ENCODE data around the gene FRMD4A. TPM values are rescaled to one million over a fixed set of nuclear protein-coding genes. Genes with fewer than 3 reads are reported as not detected.

Gene FRMD4A
- total RNA-seq, 2 experiments from 2014 or later, result 0.25 TPM; not detected in 1

- Mint-ChIP-seq H3K27ac (no peak overlapping the region), H3K4me3 (no peak overlapping the region), H3K9me3 (no peaks in the 10 kb centered on the region), H3K36me3 (ENCODE audit: low read depth) (peaks cover 12% of the 10 kb centered on the region), H3K27me3 (no peaks in the 10 kb centered on the region), H3K4me1 (no peaks in the 10 kb centered on the region)
- ChIA-PET POLR2A (interaction anchor here (0.6 kb wide), 1 partner anchor 8 kb away, joined by 3 read pairs; no protein-coding TSS in a partner anchor), CTCF (interaction anchor here (1.0 kb wide), 1 partner anchor 42 kb away, joined by 4 read pairs; the partner anchor contains the start of gene PRPF18)
- no peak for DNase-seq
Measured at GRCh38 chr10:13628661-13629060, 702.1 kb downstream of the FRMD4A start.

- H3K9me3 Mint-ChIP-seq, result no peaks in the 10 kb centered on the region
- no peak overlapping the region for H3K4me3 Mint-ChIP-seq
- DNase-seq, result no peak
- CTCF ChIA-PET, result no interaction called here
- H3K4me1 Mint-ChIP-seq, result no peaks in the 10 kb centered on the region
- no peak overlapping the region for H3K27ac Mint-ChIP-seq
- H3K27me3 Mint-ChIP-seq, result no peaks in the 10 kb centered on the region
- POLR2A ChIA-PET, result no interaction called here
- H3K36me3 Mint-ChIP-seq (ENCODE audit: low read depth), result peaks cover 9% of the 10 kb centered on the region
Measured at GRCh38 chr10:13627459-13628310, 703.0 kb downstream of the FRMD4A start.

DNA sequence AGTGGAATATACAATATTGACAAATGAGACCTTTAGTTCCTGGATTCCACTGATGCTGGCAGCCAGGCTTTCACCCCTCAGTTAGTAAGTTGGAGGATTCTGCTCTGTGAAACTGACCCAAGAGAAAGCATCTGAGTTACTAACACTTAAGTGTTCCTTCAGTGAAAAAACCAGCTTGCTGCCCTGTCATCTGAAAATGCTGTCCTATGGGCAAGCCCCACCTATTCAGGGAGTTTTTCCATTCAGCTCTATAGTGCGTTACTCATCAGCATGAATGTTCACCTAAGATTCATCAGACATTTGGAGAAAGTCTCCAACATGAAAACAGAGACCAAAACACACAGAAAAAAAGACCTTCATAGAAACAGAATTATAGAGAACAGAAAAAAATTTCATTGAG lies 706.1 kb downstream of the FRMD4A start:
- no peak for DNase-seq
- H3K4me3 Mint-ChIP-seq, result no peak overlapping the region
- POLR2A ChIA-PET, result no interaction called here
- no peaks in the 10 kb centered on the region for H3K4me1 Mint-ChIP-seq
- no peaks in the 10 kb centered on the region for H3K36me3 Mint-ChIP-seq (ENCODE audit: low read depth)
- H3K27me3 Mint-ChIP-seq, result no peaks in the 10 kb centered on the region
- CTCF ChIA-PET, result no interaction called here
- no peak overlapping the region for H3K27ac Mint-ChIP-seq
- no peaks in the 10 kb centered on the region for H3K9me3 Mint-ChIP-seq

DNA sequence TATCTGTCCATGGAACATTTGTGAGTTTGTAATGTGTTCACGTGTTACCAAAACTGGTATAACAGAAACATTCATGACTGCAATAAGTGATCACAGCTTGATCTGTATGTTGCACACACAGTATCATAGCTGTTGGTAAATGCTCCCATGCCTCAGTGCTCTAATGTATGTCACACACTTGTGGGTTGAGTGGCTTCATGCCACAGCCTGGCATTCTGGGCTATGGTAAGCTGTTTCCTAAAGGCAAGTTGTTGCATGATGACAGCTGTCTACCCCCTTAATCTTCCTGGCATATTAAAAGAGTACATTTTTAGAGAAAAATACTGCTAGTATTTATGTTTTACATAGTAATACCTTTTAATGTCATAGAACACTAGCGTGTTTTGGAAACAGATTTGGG lies 708.8 kb downstream of the FRMD4A start:
- Mint-ChIP-seq H3K4me3 (no peak overlapping the region), H3K27ac (no peak overlapping the region), H3K36me3 (ENCODE audit: low read depth) (peaks cover 10% of the 10 kb centered on the region), H3K4me1 (no peaks in the 10 kb centered on the region), H3K27me3 (no peaks in the 10 kb centered on the region), H3K9me3 (no peaks in the 10 kb centered on the region)
- no peak for DNase-seq
- ChIA-PET POLR2A (no interaction called here), CTCF (no interaction called here)

DNA sequence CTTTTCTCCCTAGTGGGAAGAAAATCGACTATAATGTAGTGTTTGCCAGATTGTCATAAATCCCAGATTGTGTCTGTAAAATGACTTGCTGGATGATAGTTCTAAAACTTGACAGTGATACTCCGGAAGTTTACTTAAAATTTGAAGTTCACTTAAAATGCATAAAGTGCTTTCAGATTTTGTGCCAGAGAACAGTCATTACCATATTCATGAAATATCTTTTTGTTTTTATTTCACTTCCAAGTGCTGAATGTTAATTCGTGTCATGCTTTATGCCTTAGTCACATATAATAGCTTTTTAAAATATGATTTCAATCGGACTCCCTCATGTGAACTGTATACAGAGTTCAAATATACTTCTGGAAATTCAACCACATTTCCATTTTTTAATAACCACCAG lies 713.6 kb downstream of the FRMD4A start:
- Mint-ChIP-seq H3K27ac (no peak overlapping the region), H3K4me1 (no peaks in the 10 kb centered on the region), H3K4me3 (no peak overlapping the region), H3K9me3 (no peaks in the 10 kb centered on the region), H3K27me3 (no peaks in the 10 kb centered on the region), H3K36me3 (ENCODE audit: low read depth) (peaks cover 27% of the 10 kb centered on the region)
- ChIA-PET POLR2A (no interaction called here), CTCF (interaction anchor here (0.6 kb wide), 1 partner anchor 599 kb away, joined by 4 read pairs; no protein-coding TSS in a partner anchor)
- no peak for DNase-seq

- ChIA-PET CTCF (no interaction called here), POLR2A (no interaction called here)
- H3K36me3 Mint-ChIP-seq (ENCODE audit: low read depth), result peaks cover 35% of the 10 kb centered on the region
- H3K9me3 Mint-ChIP-seq, result no peaks in the 10 kb centered on the region
- no peaks in the 10 kb centered on the region for H3K4me1 Mint-ChIP-seq
- no peak overlapping the region for H3K4me3 Mint-ChIP-seq
- no peak overlapping the region for H3K27ac Mint-ChIP-seq
- no peaks in the 10 kb centered on the region for H3K27me3 Mint-ChIP-seq
- no peak for DNase-seq
Measured at GRCh38 chr10:13615650-13616300, 714.9 kb downstream of the FRMD4A start.

GRCh38 chr10:13614530-13615332 lies 716.0 kb downstream of the FRMD4A start:
- H3K27ac Mint-ChIP-seq, result no peak overlapping the region
- no peaks in the 10 kb centered on the region for H3K4me1 Mint-ChIP-seq
- H3K9me3 Mint-ChIP-seq, result no peaks in the 10 kb centered on the region
- DNase-seq, result no peak
- peaks cover 41% of the 10 kb centered on the region for H3K36me3 Mint-ChIP-seq (ENCODE audit: low read depth)
- CTCF ChIA-PET, result interaction anchor here (0.6 to 1.0 kb wide), 2 partner anchors 15 to 715 kb away, joined by 3 read pairs; no protein-coding TSS in a partner anchor
- POLR2A ChIA-PET, result no interaction called here
- no peaks in the 10 kb centered on the region for H3K27me3 Mint-ChIP-seq
- no peak overlapping the region for H3K4me3 Mint-ChIP-seq

DNA sequence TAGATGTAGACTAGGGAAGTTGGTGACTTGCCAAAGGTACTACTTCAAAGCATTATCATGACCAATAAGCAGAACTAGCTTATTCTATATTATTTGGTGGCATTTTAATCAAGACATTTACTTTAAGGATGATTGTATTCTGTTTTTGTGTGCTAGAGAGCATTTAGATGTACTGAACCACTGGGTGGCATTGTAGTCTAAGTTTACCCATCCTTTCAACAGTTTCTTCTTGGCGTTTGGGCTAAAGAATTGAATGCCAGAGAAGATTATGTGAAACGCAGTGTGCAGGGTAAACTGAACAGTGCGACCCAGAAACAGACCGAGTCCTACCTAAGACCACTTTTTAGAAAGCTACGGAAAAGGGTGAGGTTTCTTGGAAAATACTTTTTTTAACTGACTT lies 717.2 kb downstream of the FRMD4A start:
- Mint-ChIP-seq H3K36me3 (ENCODE audit: low read depth) (peaks cover 42% of the 10 kb centered on the region), H3K4me3 (no peak overlapping the region), H3K9me3 (no peaks in the 10 kb centered on the region), H3K4me1 (no peaks in the 10 kb centered on the region), H3K27ac (no peak overlapping the region), H3K27me3 (no peaks in the 10 kb centered on the region)
- no peak for DNase-seq
- ChIA-PET CTCF (interaction anchor here (1.0 kb wide), 1 partner anchor 14 kb away, joined by 3 read pairs; no protein-coding TSS in a partner anchor), POLR2A (interaction anchor here (0.6 kb wide), 1 partner anchor 232 kb away, joined by 3 read pairs; no protein-coding TSS in a partner anchor)

DNA sequence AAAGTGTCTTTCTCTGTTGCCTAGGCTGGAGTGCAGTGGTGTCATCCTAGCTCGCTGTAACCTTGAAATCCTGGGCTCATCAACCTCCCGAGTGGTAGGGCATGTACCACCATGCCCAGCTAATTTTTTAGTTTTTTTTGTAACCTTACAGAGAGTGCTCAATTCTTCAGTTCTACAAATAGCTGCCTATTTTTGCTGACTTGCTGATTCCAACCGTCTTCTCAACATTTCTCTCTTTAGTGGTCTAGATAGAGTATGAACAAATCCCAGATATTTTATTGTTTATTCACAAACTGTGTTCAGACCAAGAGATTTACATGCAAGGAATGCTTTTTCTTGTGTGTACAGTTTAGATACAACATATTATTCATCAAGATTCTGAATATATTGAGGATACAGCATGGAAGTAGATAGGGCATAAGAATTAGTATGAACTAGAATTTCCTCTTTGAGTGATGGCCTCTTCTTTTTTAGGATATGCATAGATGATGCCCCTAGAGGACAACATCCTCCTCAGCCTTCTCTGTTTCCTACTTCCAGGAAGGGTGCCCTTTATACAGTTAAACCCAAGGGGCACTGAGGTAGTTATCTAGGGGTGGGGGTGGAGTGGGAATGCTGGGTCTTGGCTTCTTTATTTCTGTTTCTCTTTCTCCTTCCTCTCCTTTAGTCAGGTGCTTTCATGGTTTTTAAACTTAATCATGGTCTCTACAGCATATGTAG lies 717.9 kb downstream of the FRMD4A start:
- ChIA-PET CTCF (no interaction called here), POLR2A (interaction anchor here (0.6 kb wide), 1 partner anchor 231 kb away, joined by 3 read pairs; no protein-coding TSS in a partner anchor)
- no peaks in the 10 kb centered on the region for H3K9me3 Mint-ChIP-seq
- no peaks in the 10 kb centered on the region for H3K4me1 Mint-ChIP-seq
- no peak overlapping the region for H3K4me3 Mint-ChIP-seq
- H3K27ac Mint-ChIP-seq, result no peak overlapping the region
- no peak for DNase-seq
- H3K36me3 Mint-ChIP-seq (ENCODE audit: low read depth), result peaks cover 40% of the 10 kb centered on the region
- no peaks in the 10 kb centered on the region for H3K27me3 Mint-ChIP-seq

DNA sequence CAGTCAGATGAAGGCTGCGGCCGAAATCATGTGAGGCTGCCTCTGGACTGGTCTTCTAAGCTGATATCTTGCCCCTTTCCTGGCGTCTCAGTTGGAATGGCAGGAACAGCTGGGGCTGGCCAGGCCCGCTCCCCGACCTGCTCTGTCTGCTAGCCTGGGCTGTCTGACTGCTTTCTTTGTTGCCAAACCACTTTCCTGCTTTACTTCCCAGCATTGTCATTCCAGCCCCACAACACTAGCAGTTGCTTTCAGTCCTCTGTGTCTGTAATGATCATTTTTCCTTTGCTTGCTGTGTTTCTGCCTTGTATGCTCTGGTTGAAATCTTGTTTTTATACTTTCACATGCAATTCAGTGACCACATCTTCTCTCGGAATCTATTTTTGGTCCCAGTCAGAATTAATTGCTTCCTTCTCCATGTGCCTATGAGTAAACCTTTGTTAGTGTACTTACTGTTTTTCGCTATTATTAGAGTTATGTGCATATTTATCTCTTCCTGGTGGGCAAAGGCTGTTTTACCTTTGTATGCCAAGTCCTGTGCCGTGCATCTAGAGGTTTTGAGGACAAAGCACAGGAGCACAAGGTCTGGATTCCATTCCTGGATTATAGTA lies 722.4 kb downstream of the FRMD4A start:
- DNase-seq, result no peak
- Mint-ChIP-seq H3K9me3 (no peaks in the 10 kb centered on the region), H3K27me3 (no peaks in the 10 kb centered on the region), H3K4me1 (no peaks in the 10 kb centered on the region), H3K27ac (no peak overlapping the region), H3K36me3 (ENCODE audit: low read depth) (peaks cover 27% of the 10 kb centered on the region), H3K4me3 (no peak overlapping the region)
- ChIA-PET CTCF (no interaction called here), POLR2A (no interaction called here)

GRCh38 chr10:13604357-13605040 lies 726.2 kb downstream of the FRMD4A start:
- no peak overlapping the region for H3K4me3 Mint-ChIP-seq
- H3K9me3 Mint-ChIP-seq, result no peaks in the 10 kb centered on the region
- no peaks in the 10 kb centered on the region for H3K27me3 Mint-ChIP-seq
- CTCF ChIA-PET, result interaction anchor here (1.4 kb wide), 1 partner anchor 18 kb away, joined by 6 read pairs; the partner anchor contains the start of gene PRPF18
- POLR2A ChIA-PET, result no interaction called here
- H3K4me1 Mint-ChIP-seq, result no peaks in the 10 kb centered on the region
- H3K36me3 Mint-ChIP-seq (ENCODE audit: low read depth), result peaks cover 16% of the 10 kb centered on the region
- H3K27ac Mint-ChIP-seq, result no peak overlapping the region
- DNase-seq, result no peak
